HepG2 (cell line): ENCODE measurements around the gene KHNYN. TPM values are rescaled to one million over a fixed set of nuclear protein-coding genes. Genes with fewer than 3 reads are reported as not detected.

Source experiments
- CHD2 ChIP-seq: IDR thresholded peaks from 2 replicates; pipeline ENCODE4 v1.6.1; 2011; ENCODE audit warnings: low read depth, low read length, improper control_type of control experiment
- EED ChIP-seq: sonication (generic); formaldehyde crosslinking; IDR thresholded peaks from 2 replicates; pipeline ENCODE4 v1.5.0; 2020; ENCODE audit warnings: mild to moderate bottlenecking, missing genetic modification reagents
- ERF ChIP-seq: IDR thresholded peaks from 2 replicates; pipeline ENCODE4 v1.6.1; 2018; ENCODE audit warnings: missing biosample characterization, missing genetic modification reagents
- FOXO1 ChIP-seq: sonication (generic); formaldehyde crosslinking; IDR thresholded peaks from 2 replicates; pipeline ENCODE4 v1.4.0; 2020; ENCODE audit warnings: missing genetic modification reagents
- HBP1 ChIP-seq: IDR thresholded peaks from 2 replicates; pipeline ENCODE4 v1.6.1; 2016; ENCODE audit warnings: low read depth, control low read depth
- KLF9 ChIP-seq: IDR thresholded peaks from 2 replicates; pipeline ENCODE4 v1.6.1; 2016; ENCODE audit warnings: low read depth
- KMT2A ChIP-seq: sonication (generic); formaldehyde crosslinking; IDR thresholded peaks from 2 replicates; pipeline ENCODE4 v1.4.0; 2020; ENCODE audit warnings: missing genetic modification reagents
- PPARG ChIP-seq: conservative IDR thresholded peaks from 2 replicates; pipeline ENCODE4 v1.6.1; 2016; ENCODE audit warnings: missing biosample characterization, missing genetic modification reagents
- TRAFD1 ChIP-seq: sonication (generic); formaldehyde crosslinking; IDR thresholded peaks from 2 replicates; pipeline ENCODE4 v1.5.1; 2020; ENCODE audit warnings: missing genetic modification reagents, mild to moderate bottlenecking, borderline replicate concordance
- YEATS2 ChIP-seq: sonication (generic); formaldehyde crosslinking; IDR thresholded peaks from 2 replicates; pipeline ENCODE4 v1.4.0; 2020; ENCODE audit warnings: missing genetic modification reagents, borderline replicate concordance
- ZBTB10 ChIP-seq: sonication (generic); formaldehyde crosslinking; IDR thresholded peaks from 2 replicates; pipeline ENCODE4 v1.4.0; 2020; ENCODE audit warnings: missing genetic modification reagents, borderline replicate concordance
- ZBTB2 ChIP-seq: sonication (generic); formaldehyde crosslinking; IDR thresholded peaks from 2 replicates; pipeline ENCODE4 v1.8.0; 2022; ENCODE audit warnings: low read depth, missing genetic modification reagents
- ZBTB39 ChIP-seq: sonication (generic); formaldehyde crosslinking; IDR thresholded peaks from 2 replicates; pipeline ENCODE4 v1.5.0; 2020; ENCODE audit warnings: missing genetic modification reagents
- ZNF101 ChIP-seq: sonication (generic); formaldehyde crosslinking; IDR thresholded peaks from 2 replicates; pipeline ENCODE4 v1.4.0; 2020; ENCODE audit warnings: mild to moderate bottlenecking, low read depth, missing genetic modification reagents, borderline replicate concordance
- ZNF205 ChIP-seq: IDR thresholded peaks from 2 replicates; pipeline ENCODE4 v1.6.1; 2018; ENCODE audit warnings: missing biosample characterization, missing genetic modification reagents
- ZNF263 ChIP-seq: sonication (generic); formaldehyde crosslinking; IDR thresholded peaks from 2 replicates; pipeline ENCODE4 v1.4.0; 2020; ENCODE audit warnings: missing genetic modification reagents
- ZNF335 ChIP-seq: sonication (generic); formaldehyde crosslinking; IDR thresholded peaks from 2 replicates; pipeline ENCODE4 v1.4.0; 2020; ENCODE audit warnings: missing genetic modification reagents
- ZNF75D ChIP-seq: sonication (generic); formaldehyde crosslinking; IDR thresholded peaks from 2 replicates; pipeline ENCODE4 v1.8.1; 2023; ENCODE audit warnings: missing genetic modification reagents, mild to moderate bottlenecking, borderline replicate concordance
- ZNF788 ChIP-seq: sonication (generic); formaldehyde crosslinking; IDR thresholded peaks from 2 replicates; pipeline ENCODE4 v1.5.0; 2020; ENCODE audit warnings: mild to moderate bottlenecking, missing genetic modification reagents, borderline replicate concordance
- ZSCAN25 ChIP-seq: sonication (generic); formaldehyde crosslinking; IDR thresholded peaks from 2 replicates; pipeline ENCODE4 v1.8.0; 2022; ENCODE audit warnings: mild to moderate bottlenecking, missing genetic modification reagents
- polyA plus RNA-seq, 8 experiments: library from polyadenylated mRNA; depleted of rRNA in 3 of 8; stranded (reverse) in 7 of 8; unstranded in 1 of 8; fragments of >200 nt; fragmentation: Illumina TruSeq in 4 of 8; extraction: Trizol in 4 of 8; gene quantifications; 2 replicates each; pipeline versions ENCODE4 v1.2.1 to v1.2.3, GENCODE V29; 2011 to 2016; ENCODE audit warnings: low read depth in 4 of 8, missing spikeins in 1 of 8, mixed read lengths in 1 of 8; ENCODE audit not compliant: insufficient read depth in 1 of 8
- total RNA-seq, 5 experiments: library from RNA; depleted of rRNA; stranded (reverse); fragments of >200 nt; fragmentation: Illumina TruSeq; extraction: Trizol; gene quantifications; 2 replicates each; pipeline ENCODE4 v1.2.3, GENCODE V29; 2016; ENCODE audit warnings: low read depth in 1 of 5

The KHNYN gene
- total and polyA plus RNA-seq, 2 of the 13 experiments (the other 11 are each of a cell fraction or from before 2014, with no cell fraction given), result 52.8 to 75.7 TPM

GRCh38 chr14:24429395-24430142 is at the start of gene KHNYN, which contains the start of gene CBLN3 (continued):
- TF ChIP-seq YEATS2 (CRISPR knock-in tag) (peak; percentile 78), ZBTB10 (CRISPR knock-in tag) (peak; percentile 66; the same call in 1 of the 2 replicates), PPARG (CRISPR knock-in tag) (peak; percentile 71), FOXO1 (CRISPR knock-in tag) (peak; percentile 62), ZNF335 (peak; percentile 87; the same call in 1 of the 2 replicates), ZBTB39 (CRISPR knock-in tag) (no peak), ZBTB2 (CRISPR knock-in tag) (no peak; the same call in 1 of the 2 replicates), ZNF205 (no peak; the same call in 1 of the 2 replicates), ZNF788 (CRISPR knock-in tag) (peak; percentile 72; the same call in 1 of the 2 replicates), ZNF101 (CRISPR knock-in tag) (0 out of 2 replicates have a peak, but pooled peaks have one; percentile 27), ZNF263 (CRISPR knock-in tag) (peak; percentile 99), KMT2A (peak; percentile 80), HBP1 (CRISPR knock-in tag) (no peak; the same call in 1 of the 2 replicates), ERF (CRISPR knock-in tag) (peak; percentile 89), ZSCAN25 (CRISPR knock-in tag) (peak; percentile 89; the same call in 1 of the 2 replicates), CHD2 (peak; percentile 1; the same call in 1 of the 2 replicates), ZNF75D (CRISPR knock-in tag) (no peak), TRAFD1 (CRISPR knock-in tag) (no peak), KLF9 (CRISPR knock-in tag) (peak; percentile 82; the same call in 1 of the 2 replicates), EED (CRISPR knock-in tag) (peak; percentile 98)
